ENCODE data around the gene ANGPTL4.

Gene ANGPTL4

DNA sequence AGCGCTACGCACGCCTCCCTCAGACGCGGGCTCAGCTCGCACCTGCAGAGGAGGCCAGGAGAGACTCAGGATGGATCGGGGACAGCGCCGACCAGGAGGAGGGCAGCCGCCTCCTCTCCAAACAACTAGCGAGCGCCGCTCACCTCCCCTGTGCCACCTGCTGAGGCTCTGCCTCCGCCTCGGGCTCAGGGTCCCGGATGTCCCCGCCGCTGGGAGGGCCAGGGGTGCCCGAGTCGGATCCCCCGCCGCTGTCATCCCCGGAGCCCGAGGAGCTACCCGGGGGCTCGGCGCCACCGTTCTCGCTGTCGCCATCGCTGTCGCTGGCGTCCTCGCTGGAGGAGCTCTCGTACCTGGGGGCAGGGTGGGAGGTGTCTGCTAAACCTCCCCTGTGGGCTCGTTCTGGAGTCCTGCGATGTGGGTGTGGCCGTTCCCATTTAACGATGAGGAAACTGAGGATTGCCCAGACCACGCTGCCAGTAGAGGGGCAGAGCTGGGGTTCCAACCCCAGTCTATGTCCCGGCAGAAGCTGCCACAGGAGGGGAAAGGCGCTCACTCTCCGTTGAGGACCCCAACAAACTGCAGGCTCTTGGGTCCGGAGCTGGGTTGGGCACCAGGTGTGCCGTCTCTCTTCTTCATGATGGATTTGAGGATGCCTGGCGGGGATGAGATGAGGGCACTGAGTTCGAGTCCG, 30.0 kb upstream of the ANGPTL4 start:
- no peak for ATAC-seq
- TF ChIP-seq SNAI2 (CRISPR knock-in tag; IDR thresholded peaks at IDR 0.05) = no peak
- TF ChIP-seq ZNF70 (CRISPR knock-in tag; IDR thresholded peaks at IDR 0.05) = no peak
- no peak for TF ChIP-seq ZC3H10 (CRISPR knock-in tag; IDR thresholded peaks at IDR 0.05)
- TF ChIP-seq PPARA (CRISPR knock-in tag; IDR thresholded peaks at IDR 0.05; ENCODE audit: borderline replicate concordance) = no peak
- no peak for TF ChIP-seq CSDC2 (CRISPR knock-in tag; IDR thresholded peaks at IDR 0.05)
- no peak for TF ChIP-seq ISL1 (CRISPR knock-in tag; IDR thresholded peaks at IDR 0.05)
- no peak for TF ChIP-seq OSR1 (CRISPR knock-in tag; IDR thresholded peaks at IDR 0.05)
- no peak for TF ChIP-seq TCF4 (CRISPR knock-in tag; IDR thresholded peaks at IDR 0.05; ENCODE audit: borderline replicate concordance)
- TF ChIP-seq TOX (CRISPR knock-in tag; IDR thresholded peaks at IDR 0.05; ENCODE audit: borderline replicate concordance) = no peak
- no peak for TF ChIP-seq ZNF8 (CRISPR knock-in tag; IDR thresholded peaks at IDR 0.05)
- TF ChIP-seq ARNTL (CRISPR knock-in tag; IDR thresholded peaks at IDR 0.05; ENCODE audit: borderline replicate concordance, low read depth) = no peak
- no peak for TF ChIP-seq ZFP3 (CRISPR knock-in tag; IDR thresholded peaks at IDR 0.05)
- no peak for TF ChIP-seq RARB (CRISPR knock-in tag; IDR thresholded peaks at IDR 0.05)
- TF ChIP-seq BACH2 (CRISPR knock-in tag; IDR thresholded peaks at IDR 0.05; ENCODE audit: borderline replicate concordance) = no peak

DNA sequence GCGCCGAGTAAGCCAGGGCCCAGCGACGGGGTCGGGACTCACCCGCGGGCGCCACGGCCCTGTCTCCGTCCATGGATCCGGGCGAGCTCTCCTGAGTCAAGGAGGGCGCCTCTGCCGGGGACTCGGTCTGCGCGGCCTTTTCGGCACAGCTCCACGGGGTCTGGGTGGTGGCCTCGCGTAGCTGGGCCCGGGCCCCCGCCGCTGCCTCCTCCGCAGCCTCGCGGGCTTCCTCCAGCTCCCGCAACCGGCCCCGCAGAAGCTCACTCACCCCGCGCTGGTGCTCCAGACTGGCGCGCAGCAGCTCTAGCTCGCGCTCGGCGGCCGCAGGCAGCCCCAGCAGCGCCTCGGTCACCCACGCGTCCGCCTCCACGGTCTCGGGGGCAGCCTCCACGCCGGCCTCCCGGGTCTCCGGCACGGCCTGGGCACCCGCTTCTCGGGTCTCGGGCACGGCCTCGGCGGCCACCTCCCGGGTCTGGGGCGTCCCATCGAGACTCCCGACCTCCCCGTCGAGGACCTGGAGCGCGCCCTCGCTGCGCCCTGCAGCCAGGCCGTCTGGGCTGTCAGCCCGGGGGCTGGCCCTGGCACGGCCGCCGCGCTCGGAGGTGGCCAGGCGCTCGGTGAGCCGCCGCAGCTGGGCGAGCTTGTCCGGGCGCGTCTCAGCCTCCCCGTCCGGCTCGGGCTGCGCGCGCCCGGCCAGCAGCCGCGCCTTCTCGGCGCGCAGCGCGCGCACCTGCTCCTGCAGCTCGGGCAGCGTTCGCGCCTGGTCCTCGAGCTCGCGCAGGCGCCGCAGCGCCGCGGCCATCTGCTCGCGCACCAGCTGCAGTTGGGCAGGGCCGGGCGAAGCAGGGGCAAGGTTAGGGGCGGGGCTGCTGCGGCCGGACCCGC, 29.3 kb upstream of the ANGPTL4 start:
- peak; percentile 46 for ATAC-seq
- TF ChIP-seq, protein P1, sequence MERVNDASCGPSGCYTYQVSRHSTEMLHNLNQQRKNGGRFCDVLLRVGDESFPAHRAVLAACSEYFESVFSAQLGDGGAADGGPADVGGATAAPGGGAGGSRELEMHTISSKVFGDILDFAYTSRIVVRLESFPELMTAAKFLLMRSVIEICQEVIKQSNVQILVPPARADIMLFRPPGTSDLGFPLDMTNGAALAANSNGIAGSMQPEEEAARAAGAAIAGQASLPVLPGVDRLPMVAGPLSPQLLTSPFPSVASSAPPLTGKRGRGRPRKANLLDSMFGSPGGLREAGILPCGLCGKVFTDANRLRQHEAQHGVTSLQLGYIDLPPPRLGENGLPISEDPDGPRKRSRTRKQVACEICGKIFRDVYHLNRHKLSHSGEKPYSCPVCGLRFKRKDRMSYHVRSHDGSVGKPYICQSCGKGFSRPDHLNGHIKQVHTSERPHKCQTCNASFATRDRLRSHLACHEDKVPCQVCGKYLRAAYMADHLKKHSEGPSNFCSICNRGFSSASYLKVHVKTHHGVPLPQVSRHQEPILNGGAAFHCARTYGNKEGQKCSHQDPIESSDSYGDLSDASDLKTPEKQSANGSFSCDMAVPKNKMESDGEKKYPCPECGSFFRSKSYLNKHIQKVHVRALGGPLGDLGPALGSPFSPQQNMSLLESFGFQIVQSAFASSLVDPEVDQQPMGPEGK (CRISPR knock-in tag; IDR thresholded peaks at IDR 0.05; ENCODE audit: borderline replicate concordance) = no peak
- no peak for TF ChIP-seq ZFP30 (CRISPR knock-in tag; IDR thresholded peaks at IDR 0.05)

DNA sequence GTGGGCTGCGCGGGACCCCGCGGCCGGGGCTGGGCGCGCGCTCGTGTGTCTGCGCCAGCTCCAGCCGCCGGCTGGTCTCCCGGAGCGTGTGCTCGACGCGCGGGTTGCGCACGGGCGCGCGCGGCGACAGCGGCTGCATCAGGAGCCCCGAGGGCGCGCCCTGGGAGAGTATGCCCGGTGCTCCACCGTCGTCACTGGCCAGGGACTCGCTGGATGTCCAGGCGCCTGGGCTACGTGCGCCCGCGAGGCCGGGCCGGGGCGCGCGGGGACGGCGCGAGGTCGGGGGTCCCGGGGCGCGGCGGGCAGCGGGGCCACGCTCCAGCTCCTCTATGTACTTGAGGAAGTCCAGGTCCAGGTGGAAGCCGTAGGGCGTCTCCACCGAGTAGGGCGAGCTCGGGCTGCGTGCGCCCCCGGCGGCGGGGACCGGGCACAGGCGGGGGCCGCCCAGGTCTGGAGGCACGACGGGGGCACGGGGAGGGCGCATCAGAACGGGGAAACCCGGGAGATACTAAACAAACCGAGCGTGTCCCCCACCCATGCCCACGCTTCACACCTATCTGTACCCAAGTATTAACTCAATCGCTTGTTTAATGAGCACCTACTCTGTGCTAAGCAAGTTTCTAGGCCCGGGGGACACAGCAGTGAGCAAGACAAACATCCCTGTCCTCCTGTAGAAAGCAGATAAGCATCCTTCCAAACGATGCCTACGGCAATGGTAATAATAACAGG, 28.4 kb upstream of the ANGPTL4 start:
- TF ChIP-seq ZFP30 (CRISPR knock-in tag; IDR thresholded peaks at IDR 0.05) (no peak), CSDC2 (CRISPR knock-in tag; IDR thresholded peaks at IDR 0.05) (no peak), ZNF565 (CRISPR knock-in tag; conservative IDR thresholded peaks at IDR 0.05; ENCODE audit: low read depth) (no peak), OSR1 (CRISPR knock-in tag; IDR thresholded peaks at IDR 0.05) (no peak), RARB (CRISPR knock-in tag; IDR thresholded peaks at IDR 0.05) (no peak), TOX (CRISPR knock-in tag; IDR thresholded peaks at IDR 0.05; ENCODE audit: borderline replicate concordance) (no peak), ARNTL (CRISPR knock-in tag; IDR thresholded peaks at IDR 0.05; ENCODE audit: borderline replicate concordance, low read depth) (no peak), ZC3H10 (CRISPR knock-in tag; IDR thresholded peaks at IDR 0.05) (no peak), PPARA (CRISPR knock-in tag; IDR thresholded peaks at IDR 0.05; ENCODE audit: borderline replicate concordance) (no peak), ISL1 (CRISPR knock-in tag; IDR thresholded peaks at IDR 0.05) (no peak), GLIS3 (CRISPR knock-in tag; IDR thresholded peaks at IDR 0.05) (no peak), TCF4 (CRISPR knock-in tag; IDR thresholded peaks at IDR 0.05; ENCODE audit: borderline replicate concordance) (no peak)
- TF ChIP-seq, protein P2, sequence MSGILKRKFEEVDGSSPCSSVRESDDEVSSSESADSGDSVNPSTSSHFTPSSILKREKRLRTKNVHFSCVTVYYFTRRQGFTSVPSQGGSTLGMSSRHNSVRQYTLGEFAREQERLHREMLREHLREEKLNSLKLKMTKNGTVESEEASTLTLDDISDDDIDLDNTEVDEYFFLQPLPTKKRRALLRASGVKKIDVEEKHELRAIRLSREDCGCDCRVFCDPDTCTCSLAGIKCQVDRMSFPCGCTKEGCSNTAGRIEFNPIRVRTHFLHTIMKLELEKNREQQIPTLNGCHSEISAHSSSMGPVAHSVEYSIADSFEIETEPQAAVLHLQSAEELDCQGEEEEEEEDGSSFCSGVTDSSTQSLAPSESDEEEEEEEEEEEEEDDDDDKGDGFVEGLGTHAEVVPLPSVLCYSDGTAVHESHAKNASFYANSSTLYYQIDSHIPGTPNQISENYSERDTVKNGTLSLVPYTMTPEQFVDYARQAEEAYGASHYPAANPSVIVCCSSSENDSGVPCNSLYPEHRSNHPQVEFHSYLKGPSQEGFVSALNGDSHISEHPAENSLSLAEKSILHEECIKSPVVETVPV (CRISPR knock-in tag; IDR thresholded peaks at IDR 0.05) = no peak
- TF ChIP-seq, protein P3, sequence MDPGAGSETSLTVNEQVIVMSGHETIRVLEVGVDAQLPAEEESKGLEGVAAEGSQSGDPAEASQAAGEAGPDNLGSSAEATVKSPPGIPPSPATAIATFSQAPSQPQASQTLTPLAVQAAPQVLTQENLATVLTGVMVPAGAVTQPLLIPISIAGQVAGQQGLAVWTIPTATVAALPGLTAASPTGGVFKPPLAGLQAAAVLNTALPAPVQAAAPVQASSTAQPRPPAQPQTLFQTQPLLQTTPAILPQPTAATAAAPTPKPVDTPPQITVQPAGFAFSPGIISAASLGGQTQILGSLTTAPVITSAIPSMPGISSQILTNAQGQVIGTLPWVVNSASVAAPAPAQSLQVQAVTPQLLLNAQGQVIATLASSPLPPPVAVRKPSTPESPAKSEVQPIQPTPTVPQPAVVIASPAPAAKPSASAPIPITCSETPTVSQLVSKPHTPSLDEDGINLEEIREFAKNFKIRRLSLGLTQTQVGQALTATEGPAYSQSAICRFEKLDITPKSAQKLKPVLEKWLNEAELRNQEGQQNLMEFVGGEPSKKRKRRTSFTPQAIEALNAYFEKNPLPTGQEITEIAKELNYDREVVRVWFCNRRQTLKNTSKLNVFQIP (CRISPR knock-in tag; IDR thresholded peaks at IDR 0.05; ENCODE audit: borderline replicate concordance, low read depth) = no peak
- TF ChIP-seq, protein P1 (CRISPR knock-in tag; IDR thresholded peaks at IDR 0.05; ENCODE audit: borderline replicate concordance) = no peak
- TF ChIP-seq, protein P4, sequence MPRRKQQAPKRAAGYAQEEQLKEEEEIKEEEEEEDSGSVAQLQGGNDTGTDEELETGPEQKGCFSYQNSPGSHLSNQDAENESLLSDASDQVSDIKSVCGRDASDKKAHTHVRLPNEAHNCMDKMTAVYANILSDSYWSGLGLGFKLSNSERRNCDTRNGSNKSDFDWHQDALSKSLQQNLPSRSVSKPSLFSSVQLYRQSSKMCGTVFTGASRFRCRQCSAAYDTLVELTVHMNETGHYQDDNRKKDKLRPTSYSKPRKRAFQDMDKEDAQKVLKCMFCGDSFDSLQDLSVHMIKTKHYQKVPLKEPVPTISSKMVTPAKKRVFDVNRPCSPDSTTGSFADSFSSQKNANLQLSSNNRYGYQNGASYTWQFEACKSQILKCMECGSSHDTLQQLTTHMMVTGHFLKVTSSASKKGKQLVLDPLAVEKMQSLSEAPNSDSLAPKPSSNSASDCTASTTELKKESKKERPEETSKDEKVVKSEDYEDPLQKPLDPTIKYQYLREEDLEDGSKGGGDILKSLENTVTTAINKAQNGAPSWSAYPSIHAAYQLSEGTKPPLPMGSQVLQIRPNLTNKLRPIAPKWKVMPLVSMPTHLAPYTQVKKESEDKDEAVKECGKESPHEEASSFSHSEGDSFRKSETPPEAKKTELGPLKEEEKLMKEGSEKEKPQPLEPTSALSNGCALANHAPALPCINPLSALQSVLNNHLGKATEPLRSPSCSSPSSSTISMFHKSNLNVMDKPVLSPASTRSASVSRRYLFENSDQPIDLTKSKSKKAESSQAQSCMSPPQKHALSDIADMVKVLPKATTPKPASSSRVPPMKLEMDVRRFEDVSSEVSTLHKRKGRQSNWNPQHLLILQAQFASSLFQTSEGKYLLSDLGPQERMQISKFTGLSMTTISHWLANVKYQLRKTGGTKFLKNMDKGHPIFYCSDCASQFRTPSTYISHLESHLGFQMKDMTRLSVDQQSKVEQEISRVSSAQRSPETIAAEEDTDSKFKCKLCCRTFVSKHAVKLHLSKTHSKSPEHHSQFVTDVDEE (CRISPR knock-in tag; IDR thresholded peaks at IDR 0.05) = no peak
- TF ChIP-seq, protein P5, sequence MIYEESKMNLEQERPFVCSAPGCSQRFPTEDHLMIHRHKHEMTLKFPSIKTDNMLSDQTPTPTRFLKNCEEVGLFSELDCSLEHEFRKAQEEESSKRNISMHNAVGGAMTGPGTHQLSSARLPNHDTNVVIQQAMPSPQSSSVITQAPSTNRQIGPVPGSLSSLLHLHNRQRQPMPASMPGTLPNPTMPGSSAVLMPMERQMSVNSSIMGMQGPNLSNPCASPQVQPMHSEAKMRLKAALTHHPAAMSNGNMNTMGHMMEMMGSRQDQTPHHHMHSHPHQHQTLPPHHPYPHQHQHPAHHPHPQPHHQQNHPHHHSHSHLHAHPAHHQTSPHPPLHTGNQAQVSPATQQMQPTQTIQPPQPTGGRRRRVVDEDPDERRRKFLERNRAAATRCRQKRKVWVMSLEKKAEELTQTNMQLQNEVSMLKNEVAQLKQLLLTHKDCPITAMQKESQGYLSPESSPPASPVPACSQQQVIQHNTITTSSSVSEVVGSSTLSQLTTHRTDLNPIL (CRISPR knock-in tag; IDR thresholded peaks at IDR 0.05; ENCODE audit: low read depth) = no peak
- ATAC-seq = no peak

Measured in SK-N-SH treated with all-trans-retinoic acid at 6 μM for 48 hours (cell line).